MM.1S (cell line): ENCODE measurements around the gene HYI.

Experiments used
- DNase-seq: peaks from one replicate; pipeline ENCODE4 v3.0.0-alpha.2; 2015
- H2AFZ ChIP-seq: fragments of 300-600 bp; sonication (generic); 2 replicates; pipeline ENCODE4 v1.6.0; 2016; ENCODE audit warnings: antibody characterized with exemption, low read length
- H3F3A ChIP-seq: fragments of 300-600 bp; sonication (generic); 2 replicates; pipeline ENCODE4 v1.6.1; 2016; ENCODE audit warnings: mild to moderate bottlenecking, antibody characterized with exemption, low read length, moderate library complexity, mixed read lengths; ENCODE audit not compliant: insufficient read depth
- H3K27ac ChIP-seq: fragments of 300-600 bp; sonication (generic); 2 replicates; pipeline ENCODE4 v1.5.1; 2016; ENCODE audit warnings: mild to moderate bottlenecking, low read length
- H3K27me3 ChIP-seq: fragments of 300-600 bp; sonication (generic); replicated peaks from 2 replicates; pipeline ENCODE4 v1.6.0; 2016; ENCODE audit warnings: low read length; ENCODE audit not compliant: insufficient read depth
- H3K36me3 ChIP-seq: fragments of 300-600 bp; sonication (generic); replicated peaks from 2 replicates; pipeline ENCODE4 v1.6.1; 2016; ENCODE audit warnings: mild to moderate bottlenecking, low read length, mixed read lengths; ENCODE audit not compliant: insufficient read depth
- H3K4me1 ChIP-seq: fragments of 300-600 bp; sonication (generic); 2 replicates; pipeline ENCODE4 v1.6.1; 2016; ENCODE audit warnings: low read length, mixed read lengths
- H3K4me2 ChIP-seq: fragments of 300-600 bp; sonication (generic); 2 replicates; pipeline ENCODE4 v1.6.0; 2016; ENCODE audit warnings: low read depth, low read length
- H3K4me3 ChIP-seq: fragments of 300-600 bp; sonication (generic); 2 replicates; pipeline ENCODE4 v1.5.1; 2016; ENCODE audit warnings: low read length, mixed read lengths
- H3K79me2 ChIP-seq: fragments of 300-600 bp; sonication (generic); 2 replicates; pipeline ENCODE4 v1.6.1; 2016; ENCODE audit warnings: mixed run types, low read length, mixed read lengths
- H3K9ac ChIP-seq: fragments of 300-600 bp; sonication (generic); 2 replicates; pipeline ENCODE4 v1.6.1; 2016; ENCODE audit warnings: low read length, mixed read lengths
- H3K9me2 ChIP-seq: fragments of 300-600 bp; sonication (generic); replicated peaks from 2 replicates; pipeline ENCODE4 v1.6.1; 2016; ENCODE audit warnings: mild to moderate bottlenecking, low read length, mixed read lengths; ENCODE audit not compliant: insufficient read depth
- H3K9me3 ChIP-seq: fragments of 300-600 bp; sonication (generic); replicated peaks from 2 replicates; pipeline ENCODE4 v1.6.1; 2016; ENCODE audit warnings: mild to moderate bottlenecking, low read length, mixed read lengths; ENCODE audit not compliant: insufficient read depth
- H4K20me1 ChIP-seq: fragments of 300-600 bp; sonication (generic); 2 replicates; pipeline ENCODE4 v1.6.1; 2016; ENCODE audit warnings: mild to moderate bottlenecking, low read length, moderate library complexity, mixed read lengths; ENCODE audit not compliant: insufficient read depth
- CTCF ChIP-seq: fragments of 300-600 bp; sonication (generic); IDR thresholded peaks from 2 replicates; pipeline ENCODE4 v1.5.1; 2016; ENCODE audit warnings: antibody characterized with exemption, low read length, mixed read lengths
- EZH2 ChIP-seq: fragments of 300-600 bp; sonication (generic); optimal IDR thresholded peaks from 2 replicates; pipeline ENCODE3; 2017; ENCODE audit warnings: low read depth, mild to moderate bottlenecking, antibody characterized with exemption, low read length, mixed read lengths
- EZH2phosphoT487 ChIP-seq: fragments of 300-600 bp; sonication (generic); IDR thresholded peaks from 2 replicates; pipeline ENCODE4 v1.6.1; 2018; ENCODE audit warnings: antibody characterized with exemption, low read length

Gene HYI

GRCh38 chr1:43422995-43423671 is 30.6 kb downstream of the HYI start:
- Histone ChIP-seq H3K9me3 (no peaks in the 10 kb centered on the region), H3K4me2 (no peak overlapping the region), H3K79me2 (no peaks in the 10 kb centered on the region), H3K9me2 (no peaks in the 10 kb centered on the region), H3K4me3 (no peak overlapping the region), H3F3A (no peaks in the 10 kb centered on the region), H3K27ac (no peak overlapping the region), H2AFZ (no peak overlapping the region), H3K9ac (no peak overlapping the region), H3K4me1 (no peaks in the 10 kb centered on the region), H4K20me1 (no peaks in the 10 kb centered on the region), H3K27me3 (no peaks in the 10 kb centered on the region), H3K36me3 (no peaks in the 10 kb centered on the region)
- TF ChIP-seq EZH2 (no peak), EZH2phosphoT487 (no peak), CTCF (no peak)
- no peak for DNase-seq

- Histone ChIP-seq H3K27me3 (no peaks in the 10 kb centered on the region), H3K9me3 (no peaks in the 10 kb centered on the region), H3K4me2 (no peak overlapping the region), H3K27ac (no peak overlapping the region), H3K4me1 (no peaks in the 10 kb centered on the region), H3F3A (no peaks in the 10 kb centered on the region), H3K4me3 (no peak overlapping the region), H2AFZ (no peak overlapping the region), H3K9me2 (no peaks in the 10 kb centered on the region), H3K9ac (no peak overlapping the region), H4K20me1 (no peaks in the 10 kb centered on the region), H3K36me3 (no peaks in the 10 kb centered on the region), H3K79me2 (no peaks in the 10 kb centered on the region)
- DNase-seq: no peak
- TF ChIP-seq CTCF (no peak), EZH2phosphoT487 (no peak), EZH2 (no peak)
Observed at GRCh38 chr1:43421976-43422750, 31.6 kb downstream of the HYI start.

GRCh38 chr1:43421396-43421795 is 32.3 kb downstream of the HYI start:
- Histone ChIP-seq H3K4me2 (no peak overlapping the region), H3K9ac (no peak overlapping the region), H2AFZ (no peak overlapping the region), H3F3A (no peaks in the 10 kb centered on the region), H3K4me1 (no peaks in the 10 kb centered on the region), H3K79me2 (no peaks in the 10 kb centered on the region), H3K36me3 (no peaks in the 10 kb centered on the region), H3K4me3 (no peak overlapping the region), H3K9me3 (no peaks in the 10 kb centered on the region), H3K9me2 (no peaks in the 10 kb centered on the region), H4K20me1 (no peaks in the 10 kb centered on the region), H3K27ac (no peak overlapping the region), H3K27me3 (no peaks in the 10 kb centered on the region)
- DNase-seq: no peak
- no peak for TF ChIP-seq EZH2
- no peak for TF ChIP-seq CTCF
- no peak for TF ChIP-seq EZH2phosphoT487
